SK-N-SH (cell line): ENCODE results near the gene EHMT2. TPM values are rescaled to one million over a fixed set of nuclear protein-coding genes. Genes with fewer than 3 reads are reported as not detected.

Source experiments
- CTCF ChIA-PET: fragments of 300-600, 350-600 bp; formaldehyde crosslinking; extraction: SDS; loops from one replicate; lab custom pipeline; 2021; lab: Yijun Ruan, JAX
- POLR2A ChIA-PET: fragments of 350-600 bp; sonication (Branson Sonifier 250); formaldehyde crosslinking; extraction: SDS; loops from one replicate; lab custom pipeline; 2020; ENCODE audit warnings: antibody characterized with exemption, inconsistent platforms; lab: Yijun Ruan, JAX
- DNase-seq: peaks from one replicate; pipeline ENCODE4 v3.0.0; 2012
- H2AFZ ChIP-seq: fragments of 200-600 bp; sonication (generic); 2 replicates; pipeline ENCODE4 v1.8.1; 2016; ENCODE audit warnings: antibody characterized with exemption, mild to moderate bottlenecking, low read depth
- H3F3A ChIP-seq: fragments of 200-600 bp; sonication (generic); replicated peaks from 2 replicates; pipeline ENCODE3; 2016; ENCODE audit warnings: antibody characterized with exemption, mild to moderate bottlenecking; ENCODE audit not compliant: insufficient read depth
- H3K27ac ChIP-seq, 2 experiments: fragments of 200-500 bp in 1 of 2; fragments of 200-600 bp in 1 of 2; sonication (Bioruptor generic) in 1 of 2; sonication (generic), shearing (Covaris generic) in 1 of 2; 2 replicates each; pipeline versions ENCODE4 v1.5.1 to v1.6.1; 2014 to 2016; ENCODE audit warnings: low read depth in 2 of 2, inconsistent platforms in 1 of 2, low read length in 1 of 2, mild to moderate bottlenecking in 1 of 2, mixed read lengths in 1 of 2
- H3K27me3 ChIP-seq: fragments of 200-600 bp; sonication (generic), shearing (Covaris generic); 2 replicates; pipeline ENCODE4 v1.6.1; 2016; ENCODE audit warnings: mixed run types; ENCODE audit not compliant: insufficient read depth
- H3K36me3 ChIP-seq, 2 experiments: fragments of 200-500 bp in 1 of 2; fragments of 200-600 bp in 1 of 2; sonication (Bioruptor generic) in 1 of 2; sonication (generic) in 1 of 2; replicated peaks in 1 of 2; 2 replicates each; pipeline versions ENCODE3 to v1.5.1; 2014 to 2016; ENCODE audit warnings: low read length in 1 of 2, mild to moderate bottlenecking in 1 of 2; ENCODE audit not compliant: insufficient read depth in 2 of 2, control insufficient read depth in 1 of 2
- H3K4me1 ChIP-seq, 2 experiments: fragments of 200-500 bp in 1 of 2; fragments of 200-600 bp in 1 of 2; sonication (Bioruptor generic) in 1 of 2; sonication (generic), shearing (Covaris generic) in 1 of 2; 2 replicates each; pipeline versions ENCODE4 v1.5.1 to v1.6.1; 2014 to 2016; ENCODE audit warnings: low read depth in 1 of 2, low read length in 1 of 2, mixed run types in 1 of 2; ENCODE audit not compliant: insufficient read depth in 2 of 2, control insufficient read depth in 1 of 2
- H3K4me2 ChIP-seq: fragments of 200-600 bp; sonication (generic), shearing (Covaris generic); 2 replicates; pipeline ENCODE4 v1.6.1; 2017; ENCODE audit warnings: mixed run types
- H3K4me3 ChIP-seq, 2 experiments: fragments of 200-500 bp in 1 of 2; fragments of 200-600 bp in 1 of 2; sonication (Bioruptor generic) in 1 of 2; sonication (generic), shearing (Covaris generic) in 1 of 2; 2 replicates each; pipeline versions ENCODE4 v1.5.1 to v1.8.1; 2014 to 2016; ENCODE audit warnings: low read depth in 2 of 2, inconsistent platforms in 1 of 2, low read length in 1 of 2, mild to moderate bottlenecking in 1 of 2, mixed read lengths in 1 of 2, moderate library complexity in 1 of 2
- H3K79me2 ChIP-seq: fragments of 200-600 bp; sonication (generic); 2 replicates; pipeline ENCODE4 v1.8.1; 2017; ENCODE audit warnings: mild to moderate bottlenecking; ENCODE audit not compliant: insufficient read depth
- H3K9ac ChIP-seq: fragments of 200-600 bp; sonication (generic); 2 replicates; pipeline ENCODE4 v1.6.1; 2017; ENCODE audit warnings: mixed run types
- H3K9me2 ChIP-seq: fragments of 200-600 bp; sonication (generic); 2 replicates; pipeline ENCODE4 v1.6.1; 2017; ENCODE audit warnings: mixed run types
- H3K9me3 ChIP-seq: fragments of 200-600 bp; sonication (generic); 2 replicates; pipeline ENCODE4 v1.6.1; 2017; ENCODE audit warnings: mixed run types, mild to moderate bottlenecking, moderate library complexity
- H4K20me1 ChIP-seq: fragments of 200-600 bp; sonication (generic); 2 replicates; pipeline ENCODE4 v1.6.1; 2017; ENCODE audit warnings: mild to moderate bottlenecking, mixed run types; ENCODE audit not compliant: insufficient read depth
- CHD2 ChIP-seq: fragments of 150-350 bp; IDR thresholded peaks from 2 replicates; pipeline ENCODE4 v1.6.1; 2018; ENCODE audit warnings: low read length; ENCODE audit not compliant: partially characterized antibody
- ELF1 ChIP-seq: IDR thresholded peaks from 2 replicates; pipeline ENCODE4 v1.4.0; 2012
- EP300 ChIP-seq, 2 experiments: IDR thresholded peaks; 2 replicates each; pipeline versions ENCODE4 v1.4.0 to v1.6.1; 2012; ENCODE audit warnings: borderline replicate concordance in 1 of 2, low read depth in 1 of 2, low read length in 1 of 2
- EZH2phosphoT487 ChIP-seq: fragments of 200-600 bp; sonication (generic); IDR thresholded peaks from 2 replicates; pipeline ENCODE4 v1.6.1; 2017; ENCODE audit warnings: low read depth, mixed run types, mild to moderate bottlenecking, antibody characterized with exemption, moderate library complexity, borderline replicate concordance
- FOXJ3 ChIP-seq: sonication (generic); formaldehyde crosslinking; IDR thresholded peaks from 2 replicates; pipeline ENCODE4 v1.5.1; 2020; ENCODE audit warnings: mild to moderate bottlenecking, missing genetic modification reagents
- GABPA ChIP-seq: IDR thresholded peaks from 2 replicates; pipeline ENCODE4 v1.4.0; 2012; ENCODE audit warnings: low read depth, mild to moderate bottlenecking
- GATA2 ChIP-seq: sonication (generic); formaldehyde crosslinking; IDR thresholded peaks from 2 replicates; pipeline ENCODE4 v1.5.0; 2020; ENCODE audit warnings: mild to moderate bottlenecking, missing genetic modification reagents
- IRF3 ChIP-seq: fragments of 150-350 bp; IDR thresholded peaks from 2 replicates; pipeline ENCODE4 v1.6.1; 2016; ENCODE audit warnings: mild to moderate bottlenecking, low read depth, low read length
- MAX ChIP-seq: IDR thresholded peaks from 2 replicates; pipeline ENCODE4 v1.4.0; 2012; ENCODE audit warnings: low read depth
- MEF2A ChIP-seq: IDR thresholded peaks from 2 replicates; pipeline ENCODE4 v1.4.0; 2012; ENCODE audit warnings: low read depth, borderline replicate concordance
- NRF1 ChIP-seq: IDR thresholded peaks from 2 replicates; pipeline ENCODE4 v1.6.1; 2012; ENCODE audit warnings: low read depth, mild to moderate bottlenecking, low read length
- PBX3 ChIP-seq: IDR thresholded peaks from 2 replicates; pipeline ENCODE4; 2012
- POLR2AphosphoS5 ChIP-seq: IDR thresholded peaks from 2 replicates; pipeline ENCODE4 v1.6.1; 2012; ENCODE audit warnings: low read depth, low read length
- RFX5 ChIP-seq: IDR thresholded peaks from 2 replicates; pipeline ENCODE4 v1.6.1; 2012; ENCODE audit warnings: mild to moderate bottlenecking, improper control_type of control experiment, low read length
- SMC3 ChIP-seq: IDR thresholded peaks from 2 replicates; pipeline ENCODE4 v1.6.1; 2012; ENCODE audit warnings: low read depth, low read length, improper control_type of control experiment
- TAF1 ChIP-seq: IDR thresholded peaks from 2 replicates; pipeline ENCODE4 v1.6.1; 2012; ENCODE audit warnings: low read depth, mild to moderate bottlenecking, low read length, moderate library complexity, borderline replicate concordance
- USF1 ChIP-seq: IDR thresholded peaks from 2 replicates; pipeline ENCODE4 v1.4.0; 2012; ENCODE audit warnings: low read depth, borderline replicate concordance
- USF2 ChIP-seq: fragments of 150-350 bp; IDR thresholded peaks from 2 replicates; pipeline ENCODE4 v1.6.1; 2017; ENCODE audit warnings: antibody characterized with exemption, low read length, low read depth, borderline replicate concordance
- ZBTB33 ChIP-seq: IDR thresholded peaks from 2 replicates; pipeline ENCODE4 v1.4.0; 2012; ENCODE audit warnings: low read depth, borderline replicate concordance
- WGBS: methylation state at CpG from one replicate; pipeline ENCODE4 v1.1.6; 2017; ENCODE audit warnings: low lambda C conversion rate; 5-methylcytosine and 5-hydroxymethylcytosine counted together
- polyA plus RNA-seq, 3 experiments: library from polyadenylated mRNA; depleted of rRNA; stranded (reverse); fragments of >200 nt; gene quantifications; 2 replicates each; pipeline ENCODE4 v1.2.3, GENCODE V29; 2012

The EHMT2 gene
- polyA plus RNA-seq, 1 of the 3 experiments (the other 2 are of a cell fraction) = 72.0 TPM

GRCh38 chr6:31877125-31877650 is 20.3 kb downstream of the EHMT2 start:
- H3K36me3 ChIP-seq = peaks cover 0 to 23% of the 10 kb centered on the region in 2 experiments
- no peak overlapping the region for H3K4me3 ChIP-seq
- no peaks in the 10 kb centered on the region for H4K20me1 ChIP-seq
- H3K4me1 ChIP-seq = no peaks in the 10 kb centered on the region
- H3K27ac ChIP-seq = no peak overlapping the region
- POLR2A ChIA-PET = no interaction called here
- CTCF ChIA-PET = interaction anchor here (1.0 to 2.3 kb wide), 3 partner anchors 12 to 197 kb away, joined by 3 to 16 read pairs (median 5); no protein-coding TSS in a partner anchor
- no peaks in the 10 kb centered on the region for H3K9me2 ChIP-seq
- DNase-seq = peak; percentile 10
- H3F3A ChIP-seq = peaks cover 3% of the 10 kb centered on the region
- no peak overlapping the region for H3K9ac ChIP-seq
- no peak for TF ChIP-seq ELF1
- H2AFZ ChIP-seq = no peak overlapping the region
- no peaks in the 10 kb centered on the region for H3K79me2 ChIP-seq
- no peak overlapping the region for H3K4me2 ChIP-seq
- H3K27me3 ChIP-seq = no peaks in the 10 kb centered on the region
- WGBS = 71% methylated on average over 1 of the region's 3 CpGs
- H3K9me3 ChIP-seq = no peaks in the 10 kb centered on the region

- Histone ChIP-seq H3K27ac (no peak overlapping the region), H3K4me1 (no peaks in the 10 kb centered on the region), H3K36me3 (peaks cover 0 to 17% of the 10 kb centered on the region in 2 experiments), H3K9me3 (no peaks in the 10 kb centered on the region), H3K79me2 (no peaks in the 10 kb centered on the region), H3K27me3 (no peaks in the 10 kb centered on the region), H3K9ac (no peak overlapping the region), H2AFZ (no peak overlapping the region), H3K9me2 (no peaks in the 10 kb centered on the region), H3K4me2 (no peak overlapping the region), H3K4me3 (no peak overlapping the region), H3F3A (no peaks in the 10 kb centered on the region), H4K20me1 (no peaks in the 10 kb centered on the region)
- POLR2A ChIA-PET = no interaction called here
- TF ChIP-seq RFX5 (no peak), MEF2A (no peak), PBX3 (no peak), CHD2 (no peak), USF2 (no peak), ELF1 (no peak), SMC3 (no peak), EP300 (IDR thresholded peaks at IDR 0.05; ENCODE audit: borderline replicate concordance in 1 of 2, low read depth in 1 of 2, low read length in 1 of 2) (no peak), TAF1 (no peak), GABPA (no peak), FOXJ3 (CRISPR knock-in tag) (no peak), USF1 (no peak), NRF1 (no peak), ZBTB33 (no peak), GATA2 (CRISPR knock-in tag) (no peak), EZH2phosphoT487 (no peak), MAX (no peak), POLR2AphosphoS5 (no peak), IRF3 (no peak)
- DNase-seq = no peak
- 81% methylated on average over 7 of the region's 7 CpGs for WGBS
- CTCF ChIA-PET = interaction anchor here (1.0 to 2.3 kb wide), 3 partner anchors 12 to 196 kb away, joined by 3 to 16 read pairs (median 5); no protein-coding TSS in a partner anchor
These were observed 21.1 kb downstream of the EHMT2 start for GRCh38 chr6:31876357-31876756.
